Osteocyte (in vitro differentiated cells): ENCODE measurements around the gene ARHGAP6. TPM values are rescaled to one million over a fixed set of nuclear protein-coding genes. Genes with fewer than 3 reads are reported as not detected.

Experiments used
- DNase-seq: peaks from one replicate; pipeline ENCODE4 v3.0.0; 2021; ENCODE audit warnings: mixed read lengths; ENCODE audit not compliant: unreplicated experiment; ENCODE audit errors: extremely low spot score
- H3K27ac Mint-ChIP-seq: one replicate; pipeline ENCODE4 v1.8.0; 2021; ENCODE audit warnings: mild to moderate bottlenecking, mixed read lengths; ENCODE audit not compliant: unreplicated experiment
- H3K27me3 Mint-ChIP-seq: one replicate; pipeline ENCODE4 v1.8.0; 2021; ENCODE audit warnings: mixed read lengths; ENCODE audit not compliant: unreplicated experiment
- H3K36me3 Mint-ChIP-seq: one replicate; pipeline ENCODE4 v1.8.0; 2021; ENCODE audit warnings: mixed read lengths; ENCODE audit not compliant: unreplicated experiment
- H3K4me1 Mint-ChIP-seq: one replicate; pipeline ENCODE4 v1.8.0; 2021; ENCODE audit warnings: mixed read lengths; ENCODE audit not compliant: unreplicated experiment
- H3K4me3 Mint-ChIP-seq: one replicate; pipeline ENCODE4 v1.8.0; 2021; ENCODE audit warnings: mild to moderate bottlenecking, moderate library complexity, mixed read lengths; ENCODE audit not compliant: unreplicated experiment
- H3K9me3 Mint-ChIP-seq: one replicate; pipeline ENCODE4 v1.8.0; 2021; ENCODE audit warnings: mixed read lengths; ENCODE audit not compliant: unreplicated experiment
- total RNA-seq: library from RNA; stranded (reverse); gene quantifications from 2 replicates; pipeline ENCODE4 v1.2.1, GENCODE V29; 2021
- TF ChIP-seq, protein P1 (sequence below): fragments of 200-600 bp; sonication (generic); IDR thresholded peaks from 2 replicates; pipeline ENCODE4 v1.5.0; 2021; ENCODE audit warnings: antibody characterized with exemption, mild to moderate bottlenecking, moderate library complexity

ARHGAP6 gene
- total RNA-seq, 1 donor from 2014 or later: 3.5 TPM

DNA sequence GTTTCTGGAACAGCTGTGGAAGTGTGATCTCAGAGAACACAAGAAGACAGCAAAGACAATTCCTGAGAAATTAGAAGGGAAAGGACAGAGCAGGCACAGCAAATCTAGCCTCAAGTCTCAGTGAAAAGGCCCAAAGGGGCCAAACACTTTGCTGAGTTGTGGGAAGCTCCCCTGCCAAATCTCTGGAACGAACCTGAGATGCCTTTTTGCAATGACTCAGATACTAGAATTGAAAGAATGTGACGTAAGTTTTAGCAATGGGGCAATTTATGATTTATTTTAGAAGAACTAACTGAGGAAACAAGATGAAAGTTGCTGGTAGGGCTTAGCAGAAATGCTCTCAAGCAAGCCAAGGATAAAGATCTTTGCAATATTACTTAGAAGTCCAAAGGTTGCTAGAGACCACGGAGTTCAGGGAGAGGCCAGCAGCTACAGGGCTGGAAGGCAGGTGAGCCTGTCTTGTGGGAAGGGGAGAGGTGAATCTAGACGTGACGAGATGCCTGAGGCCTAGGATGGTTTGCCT, 279.7 kb downstream of the ARHGAP6 start:
- peaks cover 12% of the 10 kb centered on the region for H3K9me3 Mint-ChIP-seq
- TF ChIP-seq, protein P1, sequence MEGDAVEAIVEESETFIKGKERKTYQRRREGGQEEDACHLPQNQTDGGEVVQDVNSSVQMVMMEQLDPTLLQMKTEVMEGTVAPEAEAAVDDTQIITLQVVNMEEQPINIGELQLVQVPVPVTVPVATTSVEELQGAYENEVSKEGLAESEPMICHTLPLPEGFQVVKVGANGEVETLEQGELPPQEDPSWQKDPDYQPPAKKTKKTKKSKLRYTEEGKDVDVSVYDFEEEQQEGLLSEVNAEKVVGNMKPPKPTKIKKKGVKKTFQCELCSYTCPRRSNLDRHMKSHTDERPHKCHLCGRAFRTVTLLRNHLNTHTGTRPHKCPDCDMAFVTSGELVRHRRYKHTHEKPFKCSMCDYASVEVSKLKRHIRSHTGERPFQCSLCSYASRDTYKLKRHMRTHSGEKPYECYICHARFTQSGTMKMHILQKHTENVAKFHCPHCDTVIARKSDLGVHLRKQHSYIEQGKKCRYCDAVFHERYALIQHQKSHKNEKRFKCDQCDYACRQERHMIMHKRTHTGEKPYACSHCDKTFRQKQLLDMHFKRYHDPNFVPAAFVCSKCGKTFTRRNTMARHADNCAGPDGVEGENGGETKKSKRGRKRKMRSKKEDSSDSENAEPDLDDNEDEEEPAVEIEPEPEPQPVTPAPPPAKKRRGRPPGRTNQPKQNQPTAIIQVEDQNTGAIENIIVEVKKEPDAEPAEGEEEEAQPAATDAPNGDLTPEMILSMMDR: no peak
- peak overlapping the region; percentile 75 for H3K27ac Mint-ChIP-seq
- no peak for DNase-seq
- H3K4me1 Mint-ChIP-seq: peaks cover 15% of the 10 kb centered on the region
- H3K27me3 Mint-ChIP-seq: no peaks in the 10 kb centered on the region
- no peak overlapping the region for H3K4me3 Mint-ChIP-seq
- no peaks in the 10 kb centered on the region for H3K36me3 Mint-ChIP-seq

DNA sequence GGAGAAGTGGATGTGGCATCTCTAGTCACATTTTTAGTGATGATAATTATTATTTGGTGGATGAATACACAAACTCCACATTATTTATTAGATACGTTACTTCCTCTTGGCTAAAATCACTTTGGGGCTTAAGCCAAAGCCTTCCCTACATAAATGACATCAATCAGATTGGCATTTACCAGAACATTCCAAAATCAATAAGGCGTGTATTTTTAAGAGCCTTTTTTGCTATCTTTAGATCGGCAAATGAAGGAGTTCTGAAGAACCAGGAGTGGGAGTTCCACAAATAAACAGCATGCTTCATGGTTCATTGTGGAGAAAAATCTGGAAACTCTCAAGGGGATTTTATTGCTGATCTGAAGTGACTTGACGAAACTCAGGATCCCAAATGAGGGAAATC, 282.8 kb downstream of the ARHGAP6 start:
- DNase-seq: no peak
- H3K4me3 Mint-ChIP-seq: no peak overlapping the region

DNA sequence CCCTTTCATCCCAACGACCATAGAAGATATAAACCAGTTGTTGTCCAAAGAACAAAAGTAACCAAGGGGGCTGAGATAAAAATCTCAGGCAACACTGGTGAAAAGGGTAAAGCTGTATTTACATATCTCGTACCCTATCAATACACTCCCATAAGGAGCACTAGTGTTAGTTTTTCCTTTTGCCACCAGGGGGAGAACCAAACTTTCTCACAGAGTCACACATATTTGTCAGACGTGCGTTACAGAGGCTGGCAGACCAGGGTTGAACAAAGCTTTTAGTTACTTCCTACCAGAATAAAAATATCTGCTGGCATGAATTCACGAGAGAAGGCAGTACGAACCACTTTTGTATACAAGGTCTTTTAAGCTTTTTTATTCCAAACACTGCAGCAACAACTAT, 284.3 kb downstream of the ARHGAP6 start:
- TF ChIP-seq, protein P1: peak; percentile 66
- Mint-ChIP-seq H3K9me3 (peaks cover 17% of the 10 kb centered on the region), H3K27me3 (no peaks in the 10 kb centered on the region), H3K4me1 (peaks cover 13% of the 10 kb centered on the region), H3K27ac (peak overlapping the region; percentile 12), H3K4me3 (no peak overlapping the region), H3K36me3 (no peaks in the 10 kb centered on the region)
- DNase-seq: no peak

More for the DNA sequence above, 282.8 kb downstream of the ARHGAP6 start:
- H3K27me3 Mint-ChIP-seq: no peaks in the 10 kb centered on the region
- peaks cover 15% of the 10 kb centered on the region for H3K4me1 Mint-ChIP-seq
- TF ChIP-seq, protein P1: no peak
- H3K27ac Mint-ChIP-seq: no peak overlapping the region
- peaks cover 15% of the 10 kb centered on the region for H3K9me3 Mint-ChIP-seq
- H3K36me3 Mint-ChIP-seq: no peaks in the 10 kb centered on the region

DNA sequence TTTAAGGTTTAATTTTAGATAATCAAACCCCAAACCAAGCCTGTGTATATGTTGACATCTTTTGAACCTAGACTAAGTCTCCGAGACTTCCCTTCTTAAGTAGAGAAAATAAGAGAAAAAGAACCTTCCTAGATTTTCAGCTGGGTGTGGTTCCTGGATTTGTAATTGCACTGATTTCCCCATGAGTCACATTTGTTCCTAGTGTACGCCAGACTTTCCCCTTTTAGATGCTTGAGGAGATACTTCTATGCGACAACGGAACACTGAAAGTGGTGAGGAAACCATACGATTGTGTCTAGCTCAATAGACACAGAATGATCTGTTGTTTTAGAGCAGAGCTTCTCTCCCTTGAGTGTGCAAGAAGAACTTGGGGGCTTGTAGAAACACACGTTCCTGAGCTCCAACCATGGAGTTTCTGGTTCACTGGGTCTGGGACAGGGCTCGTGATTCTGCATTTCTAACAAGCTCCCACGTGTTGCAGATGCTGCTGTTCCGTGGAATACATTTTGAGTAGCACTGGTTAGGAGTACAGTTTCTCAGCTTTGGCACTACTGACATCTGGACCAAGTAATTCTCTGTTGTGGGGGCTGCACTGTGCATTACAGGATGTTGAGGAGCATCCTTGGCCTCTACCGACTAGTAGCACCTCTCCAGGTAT, 285.4 kb downstream of the ARHGAP6 start:
- peaks cover 25% of the 10 kb centered on the region for H3K9me3 Mint-ChIP-seq
- no peak overlapping the region for H3K27ac Mint-ChIP-seq
- no peaks in the 10 kb centered on the region for H3K27me3 Mint-ChIP-seq
- no peak overlapping the region for H3K4me3 Mint-ChIP-seq
- TF ChIP-seq, protein P1: no peak
- H3K4me1 Mint-ChIP-seq: peaks cover 4% of the 10 kb centered on the region
- no peak for DNase-seq
- no peaks in the 10 kb centered on the region for H3K36me3 Mint-ChIP-seq

DNA sequence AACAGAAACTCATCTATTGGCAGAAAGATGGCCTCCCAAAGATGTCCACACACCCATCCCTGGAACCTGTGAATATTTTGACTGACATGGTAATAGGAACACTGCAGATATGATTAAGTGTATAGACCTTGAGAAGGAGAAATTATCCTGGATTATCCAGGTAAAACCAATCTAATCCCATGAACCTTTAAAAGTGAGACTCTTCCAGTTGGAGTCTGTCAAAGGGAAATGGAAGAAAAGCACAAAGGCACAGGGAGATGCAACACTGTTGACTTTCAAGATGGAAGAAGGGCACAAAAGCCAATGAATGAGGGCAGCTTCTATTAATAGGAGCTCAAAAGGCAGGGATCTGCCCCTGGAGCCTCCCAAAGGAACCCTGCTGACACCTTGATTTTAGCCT, 289.6 kb downstream of the ARHGAP6 start:
- Mint-ChIP-seq H3K4me1 (no peaks in the 10 kb centered on the region), H3K9me3 (peaks cover 25% of the 10 kb centered on the region), H3K36me3 (no peaks in the 10 kb centered on the region), H3K27me3 (no peaks in the 10 kb centered on the region), H3K27ac (no peak overlapping the region), H3K4me3 (no peak overlapping the region)
- TF ChIP-seq, protein P1: no peak
- no peak for DNase-seq
